Mucosa of descending colon (tissue), 3 donors: ENCODE data around the gene PI4KA. TPM values are rescaled to one million over a fixed set of nuclear protein-coding genes. Genes with fewer than 3 reads are reported as not detected.
"Not testable (repeated sequence)": the region's sequence is repeated elsewhere in the genome, so short reads cannot be mapped to it uniquely, and the experiment has no call there.

Source experiments
- ATAC-seq: fragments of 200-7000 bp; cut with Tn5 transposase; one replicate; pipeline ENCODE4 v1.9.1; 2020; ENCODE audit warnings: mild to moderate bottlenecking, moderate library complexity
- DNase-seq, 3 donors: peaks; one replicate each; pipeline ENCODE4 v3.0.0-alpha.2; 2020
- H3K36me3 ChIP-seq: fragments of 200-600 bp; one replicate; pipeline ENCODE4 v1.8.0; 2021; ENCODE audit warnings: low read depth, mild to moderate bottlenecking
- H3K4me1 ChIP-seq: fragments of 200-600 bp; one replicate; pipeline ENCODE4 v1.8.0; 2021; ENCODE audit warnings: low read depth, mild to moderate bottlenecking
- H3K4me3 ChIP-seq: fragments of 200-600 bp; one replicate; pipeline ENCODE4 v1.8.0; 2021; ENCODE audit warnings: mild to moderate bottlenecking
- H3K9me3 ChIP-seq: fragments of 200-600 bp; one replicate; pipeline ENCODE4 v1.8.0; 2021; ENCODE audit warnings: mild to moderate bottlenecking
- CTCF ChIP-seq: fragments of 200-600 bp; IDR thresholded peaks from one replicate; pipeline ENCODE4 v1.8.0; 2022; ENCODE audit warnings: antibody characterized with exemption, mild to moderate bottlenecking
- intact Hi-C, 2 donors: fragments of 100-400 bp; cut with DNase I in 1 of 2; cut with micrococcal nuclease in 1 of 2; formaldehyde crosslinking; loops; one replicate each; pipeline versions ENCODE4 v1.11.0 to v1.11.1; 2022; cut with DNase I, micrococcal nuclease
- total RNA-seq, 3 donors: library from RNA; stranded (reverse); fragmentation: NEBNext Ultra II Directional in 2 of 3; extraction: Animal tissue kit (Norgen Biotek cat#: 25700) in 2 of 3; gene quantifications; one replicate each; pipeline versions ENCODE4 v1.2.1 to v1.2.4, GENCODE V29; 2021 to 2023
- donor health status: DM: no; HTN: no; CAD: no; lungs with moderate emphysema.
- donor health status: DM: no; HTN: no; CAD: no.
- donor health status: DM: no; HTN: yes; CAD: no.

Gene PI4KA
- total RNA-seq, 3 donors from 2014 or later = 77.7 to 130 (median 95.0) TPM

GRCh38 chr22:20672082-20672424, 186.6 kb downstream of the PI4KA start:
- DNase-seq = no peak

GRCh38 chr22:20671409-20672081, 187.1 kb downstream of the PI4KA start:
- H3K4me3 ChIP-seq = no peak overlapping the region
- H3K36me3 ChIP-seq = no peaks in the 10 kb centered on the region
- ATAC-seq = no peak
- H3K9me3 ChIP-seq = no peaks in the 10 kb centered on the region
- no peak for DNase-seq
- intact Hi-C loops = no loop called here
- H3K4me1 ChIP-seq = no peaks in the 10 kb centered on the region
- no peak for TF ChIP-seq CTCF

More at GRCh38 chr22:20672082-20672424, 186.6 kb downstream of the PI4KA start:
- no peak for ATAC-seq
- Histone ChIP-seq H3K4me1 (no peaks in the 10 kb centered on the region), H3K36me3 (no peaks in the 10 kb centered on the region), H3K9me3 (no peaks in the 10 kb centered on the region), H3K4me3 (no peak overlapping the region)
- TF ChIP-seq CTCF = no peak
- intact Hi-C loops = no loop called here

- DNase-seq, H3K4me3 ChIP-seq, intact Hi-C loops, H3K4me1 ChIP-seq, H3K9me3 ChIP-seq, ATAC-seq, H3K36me3 ChIP-seq: not testable (repeated sequence)
Measured at GRCh38 chr22:20670457-20671261, 188.0 kb downstream of the PI4KA start.

GRCh38 chr22:20669884-20670283, 188.7 kb downstream of the PI4KA start:
- not testable (repeated sequence) for DNase-seq

GRCh38 chr22:20669471-20669870, 189.1 kb downstream of the PI4KA start:
- H3K4me3 ChIP-seq, H3K9me3 ChIP-seq, DNase-seq, ATAC-seq, H3K4me1 ChIP-seq, H3K36me3 ChIP-seq, intact Hi-C loops: not testable (repeated sequence)

More at GRCh38 chr22:20669884-20670283, 188.7 kb downstream of the PI4KA start:
- H3K4me3 ChIP-seq, H3K9me3 ChIP-seq, ATAC-seq, H3K36me3 ChIP-seq, H3K4me1 ChIP-seq, intact Hi-C loops: not testable (repeated sequence)

GRCh38 chr22:20668769-20669168, 189.8 kb downstream of the PI4KA start:
- H3K4me3 ChIP-seq, DNase-seq, H3K9me3 ChIP-seq, intact Hi-C loops, H3K36me3 ChIP-seq, H3K4me1 ChIP-seq, ATAC-seq: not testable (repeated sequence)

- H3K9me3 ChIP-seq, H3K4me3 ChIP-seq, H3K4me1 ChIP-seq, H3K36me3 ChIP-seq, DNase-seq, intact Hi-C loops, ATAC-seq: not testable (repeated sequence)
Measured at GRCh38 chr22:20668226-20668625, 190.4 kb downstream of the PI4KA start.

GRCh38 chr22:20667548-20667947, 191.1 kb downstream of the PI4KA start:
- H3K4me3 ChIP-seq = not testable (repeated sequence)

More at GRCh38 chr22:20667548-20667947, 191.1 kb downstream of the PI4KA start:
- H3K4me1 ChIP-seq, DNase-seq, intact Hi-C loops, ATAC-seq, H3K9me3 ChIP-seq, H3K36me3 ChIP-seq: not testable (repeated sequence)
